MM.1S (cell line): ENCODE measurements around the gene MRPL52.
"Not testable (repeated sequence)": the region's sequence is repeated elsewhere in the genome, so short reads cannot be mapped to it uniquely, and the experiment has no call there.

Experiments
- DNase-seq: peaks from one replicate; pipeline ENCODE4 v3.0.0-alpha.2; 2015
- H2AFZ ChIP-seq: fragments of 300-600 bp; sonication (generic); 2 replicates; pipeline ENCODE4 v1.6.0; 2016; ENCODE audit warnings: antibody characterized with exemption, low read length
- H3F3A ChIP-seq: fragments of 300-600 bp; sonication (generic); 2 replicates; pipeline ENCODE4 v1.6.1; 2016; ENCODE audit warnings: mild to moderate bottlenecking, antibody characterized with exemption, low read length, moderate library complexity, mixed read lengths; ENCODE audit not compliant: insufficient read depth
- H3K27ac ChIP-seq: fragments of 300-600 bp; sonication (generic); 2 replicates; pipeline ENCODE4 v1.5.1; 2016; ENCODE audit warnings: mild to moderate bottlenecking, low read length
- H3K27me3 ChIP-seq: fragments of 300-600 bp; sonication (generic); replicated peaks from 2 replicates; pipeline ENCODE4 v1.6.0; 2016; ENCODE audit warnings: low read length; ENCODE audit not compliant: insufficient read depth
- H3K36me3 ChIP-seq: fragments of 300-600 bp; sonication (generic); replicated peaks from 2 replicates; pipeline ENCODE4 v1.6.1; 2016; ENCODE audit warnings: mild to moderate bottlenecking, low read length, mixed read lengths; ENCODE audit not compliant: insufficient read depth
- H3K4me1 ChIP-seq: fragments of 300-600 bp; sonication (generic); 2 replicates; pipeline ENCODE4 v1.6.1; 2016; ENCODE audit warnings: low read length, mixed read lengths
- H3K4me2 ChIP-seq: fragments of 300-600 bp; sonication (generic); 2 replicates; pipeline ENCODE4 v1.6.0; 2016; ENCODE audit warnings: low read depth, low read length
- H3K4me3 ChIP-seq: fragments of 300-600 bp; sonication (generic); 2 replicates; pipeline ENCODE4 v1.5.1; 2016; ENCODE audit warnings: low read length, mixed read lengths
- H3K79me2 ChIP-seq: fragments of 300-600 bp; sonication (generic); 2 replicates; pipeline ENCODE4 v1.6.1; 2016; ENCODE audit warnings: mixed run types, low read length, mixed read lengths
- H3K9ac ChIP-seq: fragments of 300-600 bp; sonication (generic); 2 replicates; pipeline ENCODE4 v1.6.1; 2016; ENCODE audit warnings: low read length, mixed read lengths
- H3K9me2 ChIP-seq: fragments of 300-600 bp; sonication (generic); replicated peaks from 2 replicates; pipeline ENCODE4 v1.6.1; 2016; ENCODE audit warnings: mild to moderate bottlenecking, low read length, mixed read lengths; ENCODE audit not compliant: insufficient read depth
- H3K9me3 ChIP-seq: fragments of 300-600 bp; sonication (generic); replicated peaks from 2 replicates; pipeline ENCODE4 v1.6.1; 2016; ENCODE audit warnings: mild to moderate bottlenecking, low read length, mixed read lengths; ENCODE audit not compliant: insufficient read depth
- H4K20me1 ChIP-seq: fragments of 300-600 bp; sonication (generic); 2 replicates; pipeline ENCODE4 v1.6.1; 2016; ENCODE audit warnings: mild to moderate bottlenecking, low read length, moderate library complexity, mixed read lengths; ENCODE audit not compliant: insufficient read depth
- CTCF ChIP-seq: fragments of 300-600 bp; sonication (generic); IDR thresholded peaks from 2 replicates; pipeline ENCODE4 v1.5.1; 2016; ENCODE audit warnings: antibody characterized with exemption, low read length, mixed read lengths
- EZH2 ChIP-seq: fragments of 300-600 bp; sonication (generic); optimal IDR thresholded peaks from 2 replicates; pipeline ENCODE3; 2017; ENCODE audit warnings: low read depth, mild to moderate bottlenecking, antibody characterized with exemption, low read length, mixed read lengths
- EZH2phosphoT487 ChIP-seq: fragments of 300-600 bp; sonication (generic); IDR thresholded peaks from 2 replicates; pipeline ENCODE4 v1.6.1; 2018; ENCODE audit warnings: antibody characterized with exemption, low read length

MRPL52 gene

GRCh38 chr14:22801716-22802115, 28.0 kb upstream of the MRPL52 start:
- H3K4me1 ChIP-seq = no peaks in the 10 kb centered on the region
- no peak overlapping the region for H3K4me3 ChIP-seq
- no peak overlapping the region for H2AFZ ChIP-seq

DNA sequence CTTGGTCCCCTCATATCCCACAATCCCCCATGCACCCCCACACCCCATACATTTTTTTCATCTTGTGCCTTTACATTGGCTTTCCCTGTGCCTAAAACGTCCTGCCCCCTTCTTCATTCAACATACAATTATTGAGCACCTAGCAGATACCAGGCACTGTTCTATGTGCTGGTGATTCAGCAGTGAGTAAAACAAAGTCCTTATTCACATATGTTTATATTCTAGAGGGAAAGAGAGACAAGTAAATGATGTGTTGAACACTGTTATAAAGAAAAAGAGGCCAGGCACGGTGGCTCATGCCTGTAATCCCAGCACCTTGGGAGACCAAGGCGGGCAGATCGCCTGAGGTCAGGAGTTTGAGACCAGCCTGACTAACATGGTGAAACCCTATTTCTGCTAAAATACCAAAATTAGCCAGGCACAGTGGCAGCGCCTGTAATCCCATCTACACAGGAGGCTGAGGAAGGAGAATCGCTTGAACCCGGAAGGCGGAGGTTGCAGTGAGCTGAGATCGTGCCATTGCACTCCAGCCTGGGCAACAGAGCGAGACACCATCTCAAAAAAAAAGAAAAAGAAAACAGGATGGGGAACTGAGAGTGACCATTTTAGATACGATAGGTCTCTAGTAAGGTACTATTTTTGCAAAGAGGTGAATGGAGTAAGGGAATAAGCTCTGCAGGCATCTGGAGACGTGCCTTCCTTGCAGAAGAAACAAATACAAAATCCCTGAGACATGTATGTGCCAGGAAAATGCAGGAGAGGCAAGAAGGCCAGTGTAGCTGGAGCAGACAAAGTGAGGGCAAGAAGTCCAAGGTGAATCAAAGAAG, 26.6 kb upstream of the MRPL52 start:
- Histone ChIP-seq H3K4me3 (no peak overlapping the region), H3K4me1 (no peaks in the 10 kb centered on the region), H3K27me3 (no peaks in the 10 kb centered on the region), H3K9me2 (no peaks in the 10 kb centered on the region), H3K9me3 (no peaks in the 10 kb centered on the region), H3K36me3 (no peaks in the 10 kb centered on the region), H2AFZ (no peak overlapping the region), H3K27ac (no peak overlapping the region), H4K20me1 (no peaks in the 10 kb centered on the region), H3F3A (no peaks in the 10 kb centered on the region), H3K79me2 (no peaks in the 10 kb centered on the region), H3K9ac (no peak overlapping the region), H3K4me2 (no peak overlapping the region)
- TF ChIP-seq EZH2 (no peak), CTCF (no peak), EZH2phosphoT487 (no peak)
- DNase-seq = no peak

More at GRCh38 chr14:22801716-22802115, 28.0 kb upstream of the MRPL52 start:
- no peak overlapping the region for H3K27ac ChIP-seq
- no peak overlapping the region for H3K9ac ChIP-seq
- DNase-seq = no peak
- TF ChIP-seq EZH2 (no peak), CTCF (no peak), EZH2phosphoT487 (no peak)
- H3K9me3 ChIP-seq = no peaks in the 10 kb centered on the region
- H3K9me2 ChIP-seq = no peaks in the 10 kb centered on the region
- no peak overlapping the region for H3K4me2 ChIP-seq
- H4K20me1 ChIP-seq = no peaks in the 10 kb centered on the region
- H3K36me3 ChIP-seq = no peaks in the 10 kb centered on the region
- H3F3A ChIP-seq = no peaks in the 10 kb centered on the region
- no peaks in the 10 kb centered on the region for H3K79me2 ChIP-seq
- H3K27me3 ChIP-seq = no peaks in the 10 kb centered on the region

GRCh38 chr14:22803687-22803974, 26.1 kb upstream of the MRPL52 start:
- Histone ChIP-seq H3K4me3 (no peak overlapping the region), H2AFZ (no peak overlapping the region), H3K9me3 (no peaks in the 10 kb centered on the region), H3K9me2 (no peaks in the 10 kb centered on the region), H3K4me2 (no peak overlapping the region), H3K27ac (no peak overlapping the region), H3K79me2 (no peaks in the 10 kb centered on the region), H3K27me3 (no peaks in the 10 kb centered on the region), H3K4me1 (no peaks in the 10 kb centered on the region), H3F3A (no peaks in the 10 kb centered on the region), H3K36me3 (no peaks in the 10 kb centered on the region), H4K20me1 (no peaks in the 10 kb centered on the region), H3K9ac (no peak overlapping the region)
- TF ChIP-seq EZH2phosphoT487 = no peak
- DNase-seq = no peak

GRCh38 chr14:22805235-22805634, 24.5 kb upstream of the MRPL52 start:
- not testable (repeated sequence) for H3K27me3 ChIP-seq, H3K4me2 ChIP-seq, H3K79me2 ChIP-seq, H3K36me3 ChIP-seq, H3K27ac ChIP-seq, H4K20me1 ChIP-seq, H2AFZ ChIP-seq, H3K4me3 ChIP-seq, H3K9me3 ChIP-seq, H3K9me2 ChIP-seq, H3F3A ChIP-seq, H3K4me1 ChIP-seq, DNase-seq, H3K9ac ChIP-seq
